HCT116 (cell line): Measurements from ENCODE around the gene TEX19. TPM values are rescaled to one million over a fixed set of nuclear protein-coding genes. Genes with fewer than 3 reads are reported as not detected.

ENCODE experiments used
- ATAC-seq: fragments of 200-7000 bp; cut with Tn5 transposase; 2 replicates; pipeline ENCODE4 v1.9.1; 2020; ENCODE audit warnings: mild to moderate bottlenecking, moderate library complexity
- BruUV-seq: library from RNA; stranded (reverse); fragments of 400-500 nt; replicated peaks from 2 replicates; lab custom pipeline; 2021; lab: Mats Ljungman, UMichigan
- CTCF ChIA-PET: fragments of 300-600 bp; sonication (Branson Sonifier 250); formaldehyde crosslinking; loops from one replicate; lab custom pipeline; 2021; ENCODE audit warnings: antibody characterized with exemption; lab: Charles Lee
- POLR2A ChIA-PET: fragments of 300-600, 350-600 bp; sonication (Branson Sonifier 250); formaldehyde crosslinking; loops from one replicate; lab custom pipeline; 2021; ENCODE audit warnings: antibody characterized with exemption; lab: Charles Lee
- RAD21 ChIA-PET, 2 experiments: fragments of 300-600 bp; sonication (Branson Sonifier 250); formaldehyde crosslinking; loops; one replicate each; lab custom pipeline; 2023; ENCODE audit warnings: low total read pairs in 2 of 2; ENCODE audit not compliant: uncharacterized antibody in 2 of 2, unreplicated experiment in 2 of 2, low non-redundant PET in 1 of 2; lab: Charles Lee
- DNase-seq: peaks from one replicate; pipeline ENCODE4 v3.0.0-alpha.2; 2010; ENCODE audit warnings: low read depth, low spot score
- H2AFZ ChIP-seq: fragments of 200-600 bp; shearing (Covaris generic), sonication (generic); 2 replicates; pipeline ENCODE4 v1.6.1; 2017; ENCODE audit warnings: low read depth, mixed run types, mixed read lengths, antibody characterized with exemption, low read length; ENCODE audit not compliant: poor library complexity, severe bottlenecking
- H3K27ac ChIP-seq: 2 replicates; pipeline ENCODE4 v1.5.1; 2012; ENCODE audit warnings: low read depth, low read length
- H3K27me3 ChIP-seq: fragments of 200-600 bp; sonication (generic); 2 replicates; pipeline ENCODE4 v1.6.1; 2016; ENCODE audit warnings: mixed run types, low read length, mixed read lengths; ENCODE audit not compliant: insufficient read depth
- H3K36me3 ChIP-seq, 2 experiments: fragments of 200-500 bp in 1 of 2; fragments of 200-600 bp in 1 of 2; sonication (Bioruptor generic) in 1 of 2; sonication (generic) in 1 of 2; 2 replicates each; pipeline versions ENCODE4 v1.5.1 to v1.6.1; 2014 to 2016; ENCODE audit warnings: low read length in 2 of 2, inconsistent platforms in 1 of 2, mixed read lengths in 1 of 2, mixed run types in 1 of 2; ENCODE audit not compliant: insufficient read depth in 2 of 2, control insufficient read depth in 1 of 2
- H3K4me1 ChIP-seq, 2 experiments: fragments of 200-600 bp in 1 of 2; sonication (generic) in 1 of 2; 2 replicates each; pipeline versions ENCODE4 v1.5.1 to v1.6.1; 2012 to 2017; ENCODE audit warnings: low read length in 2 of 2, inconsistent platforms in 1 of 2, mild to moderate bottlenecking in 1 of 2, mixed read lengths in 1 of 2, mixed run types in 1 of 2, moderate library complexity in 1 of 2; ENCODE audit not compliant: insufficient read depth in 2 of 2, control insufficient read depth in 1 of 2
- H3K4me2 ChIP-seq: fragments of 200-600 bp; sonication (generic); 2 replicates; pipeline ENCODE4 v1.6.1; 2017; ENCODE audit warnings: mixed run types, low read length, mixed read lengths
- H3K4me3 ChIP-seq, 2 experiments: fragments of 200-600 bp in 1 of 2; sonication (generic) in 1 of 2; replicated peaks in 1 of 2; 2 replicates each; pipeline ENCODE4 v1.5.1; 2011 to 2016; ENCODE audit warnings: low read length in 2 of 2, control low read depth in 1 of 2, low read depth in 1 of 2, mild to moderate bottlenecking in 1 of 2, mixed read lengths in 1 of 2, mixed run types in 1 of 2
- H3K79me2 ChIP-seq: fragments of 200-600 bp; sonication (generic); 2 replicates; pipeline ENCODE4 v1.6.1; 2017; ENCODE audit warnings: mild to moderate bottlenecking, mixed run types, low read length, moderate library complexity, mixed read lengths; ENCODE audit not compliant: insufficient read depth
- H3K9ac ChIP-seq: fragments of 200-600 bp; sonication (generic); 2 replicates; pipeline ENCODE4 v1.6.1; 2016; ENCODE audit warnings: low read length, mixed read lengths
- H3K9me2 ChIP-seq: fragments of 200-600 bp; sonication (generic), shearing (Covaris generic); 2 replicates; pipeline ENCODE4 v1.6.1; 2017; ENCODE audit warnings: mixed run types, mild to moderate bottlenecking, moderate library complexity; ENCODE audit not compliant: insufficient read depth
- H3K9me3 ChIP-seq, 2 experiments: fragments of 200-500 bp in 1 of 2; fragments of 200-600 bp in 1 of 2; sonication (Bioruptor generic) in 1 of 2; sonication (generic) in 1 of 2; 2 replicates each; pipeline ENCODE4 v1.6.1; 2014 to 2017; ENCODE audit warnings: low read length in 2 of 2, mixed read lengths in 2 of 2, inconsistent platforms in 1 of 2, low read depth in 1 of 2, mild to moderate bottlenecking in 1 of 2, mixed run types in 1 of 2, moderate library complexity in 1 of 2; ENCODE audit not compliant: control insufficient read depth in 1 of 2, insufficient read depth in 1 of 2
- H4K20me1 ChIP-seq: fragments of 200-600 bp; sonication (generic), shearing (Covaris generic); 2 replicates; pipeline ENCODE4 v1.6.1; 2017; ENCODE audit warnings: mixed run types, mild to moderate bottlenecking, moderate library complexity; ENCODE audit not compliant: insufficient read depth
- ATF3 ChIP-seq: IDR thresholded peaks from 2 replicates; pipeline ENCODE4 v1.6.1; 2012
- CTCF ChIP-seq, 3 experiments: fragments of 200-600 bp in 1 of 3; sonication (generic) in 1 of 3; IDR thresholded peaks in 2 of 3; conservative IDR thresholded peaks in 1 of 3; 2 replicates each; pipeline ENCODE4 v1.5.1; 2012 to 2017; ENCODE audit warnings: low read depth in 2 of 3, low read length in 2 of 3, antibody characterized with exemption in 1 of 3, borderline replicate concordance in 1 of 3, control low read depth in 1 of 3, mild to moderate bottlenecking in 1 of 3, mixed read lengths in 1 of 3, mixed run types in 1 of 3, moderate library complexity in 1 of 3; ENCODE audit not compliant: insufficient read depth in 1 of 3
- EZH2 ChIP-seq: fragments of 200-600 bp; sonication (generic); IDR thresholded peaks from 2 replicates; pipeline ENCODE4 v1.6.1; 2017; ENCODE audit warnings: antibody characterized with exemption, mixed run types
- EZH2phosphoT487 ChIP-seq: fragments of 200-600 bp; IDR thresholded peaks from 2 replicates; pipeline ENCODE4 v1.6.1; 2018; ENCODE audit warnings: antibody characterized with exemption, borderline replicate concordance
- JUND ChIP-seq: IDR thresholded peaks from 2 replicates; pipeline ENCODE4 v1.6.1; 2012
- MAX ChIP-seq: IDR thresholded peaks from 2 replicates; pipeline ENCODE4 v1.6.1; 2012
- POLR2A ChIP-seq: IDR thresholded peaks from 2 replicates; pipeline ENCODE4 v1.7.0; 2011; ENCODE audit warnings: borderline replicate concordance; ENCODE audit not compliant: insufficient read depth, insufficient read length; ENCODE audit errors: extremely low read depth
- REST ChIP-seq: IDR thresholded peaks from 2 replicates; pipeline ENCODE4 v1.6.1; 2012; ENCODE audit warnings: low read depth
- SP1 ChIP-seq: IDR thresholded peaks from 2 replicates; pipeline ENCODE4 v1.6.1; 2012; ENCODE audit warnings: low read depth
- SRF ChIP-seq: IDR thresholded peaks from 2 replicates; pipeline ENCODE4 v1.6.1; 2012; ENCODE audit warnings: low read depth
- YY1 ChIP-seq: IDR thresholded peaks from 2 replicates; pipeline ENCODE4 v1.6.1; 2011; ENCODE audit warnings: low read length, low read depth, moderate library complexity, mild to moderate bottlenecking; ENCODE audit not compliant: insufficient replicate concordance; ENCODE audit errors: extremely low read depth
- ZNF274 ChIP-seq: fragments of 200-500 bp; sonication (Bioruptor generic); IDR thresholded peaks from 2 replicates; pipeline ENCODE4 v1.6.1; 2014; ENCODE audit warnings: mild to moderate bottlenecking, low read depth, low read length, inconsistent platforms
- intact Hi-C: fragments of 100-400 bp; cut with micrococcal nuclease; formaldehyde crosslinking; loops from 2 replicates; pipeline ENCODE4 v1.10.0; 2022
- total RNA-seq: library from RNA; stranded (reverse); gene quantifications from one replicate; pipeline ENCODE4 v1.2.1, GENCODE V29; 2021; ENCODE audit not compliant: unreplicated experiment

The TEX19 gene
- total RNA-seq, 1 experiment from 2014 or later = 2.1 TPM

GRCh38 chr17:82356845-82357355 is 2.1 kb upstream of the TEX19 start:
- H3K36me3 ChIP-seq = no peaks in the 10 kb centered on the region
- no peaks in the 10 kb centered on the region for H4K20me1 ChIP-seq
- H3K9ac ChIP-seq = no peak overlapping the region
- no peaks in the 10 kb centered on the region for H3K9me2 ChIP-seq
- H3K27me3 ChIP-seq = no peaks in the 10 kb centered on the region
- CTCF ChIA-PET = interaction anchor here (1.6 to 1.9 kb wide), 2 partner anchors 57 to 197 kb away, joined by 5 to 7 read pairs; no protein-coding TSS in a partner anchor
- intact Hi-C loops = no loop called here
- peaks cover 13 to 29% of the 10 kb centered on the region in 2 experiments; a peak in 3 of 4 replicates for H3K4me1 ChIP-seq
- RAD21 ChIA-PET = no interaction called here
- POLR2A ChIA-PET = no interaction called here
- no peak for TF ChIP-seq SRF
- no peak for TF ChIP-seq POLR2A
- TF ChIP-seq EZH2 = no peak
- no peak for TF ChIP-seq MAX
- TF ChIP-seq ZNF274 = no peak
- no peak overlapping the region for H3K4me3 ChIP-seq
- H2AFZ ChIP-seq = no peak overlapping the region
- no peak overlapping the region for H3K4me2 ChIP-seq
- ATAC-seq (peak; percentile 59), DNase-seq (no peak)
- BruUV-seq = no TSS peak
- H3K79me2 ChIP-seq = no peaks in the 10 kb centered on the region
- no peaks in the 10 kb centered on the region for H3K9me3 ChIP-seq
- H3K27ac ChIP-seq = no peak overlapping the region

GRCh38 chr17:82357394-82357793 is 1.7 kb upstream of the TEX19 start:
- RAD21 ChIA-PET = interaction anchor here in 1 of 2 experiments (0.6 kb wide), 1 partner anchor 179 kb away, joined by 12 read pairs; no protein-coding TSS in a partner anchor
- Histone ChIP-seq H3K27me3 (no peaks in the 10 kb centered on the region), H3K4me1 (peaks cover 13 to 24% of the 10 kb centered on the region in 2 experiments; a peak in 3 of 4 replicates), H3K36me3 (no peaks in the 10 kb centered on the region), H3K9me3 (no peaks in the 10 kb centered on the region), H3K4me2 (no peak overlapping the region), H3K9ac (no peak overlapping the region), H2AFZ (no peak overlapping the region), H3K4me3 (no peak overlapping the region), H3K27ac (no peak overlapping the region), H3K9me2 (no peaks in the 10 kb centered on the region), H3K79me2 (no peaks in the 10 kb centered on the region), H4K20me1 (no peaks in the 10 kb centered on the region)
- DNase-seq = no peak
- intact Hi-C loops = no loop called here
- no peak for ATAC-seq
- POLR2A ChIA-PET = no interaction called here
- no peak for TF ChIP-seq YY1
- TF ChIP-seq REST = no peak
- no peak for TF ChIP-seq JUND
- no peak for TF ChIP-seq SP1
- no peak for TF ChIP-seq EZH2phosphoT487
- TF ChIP-seq EZH2 = no peak
- TF ChIP-seq CTCF (IDR thresholded peaks at IDR 0.05 in 2 of 3, conservative IDR thresholded peaks at IDR 0.05 in 1 of 3; ENCODE audit: borderline replicate concordance in 1 of 3, insufficient read depth in 1 of 3, low read depth in 2 of 3, low read length in 2 of 3) = no peak
- no peak for TF ChIP-seq ATF3
- CTCF ChIA-PET = interaction anchor here (1.6 to 1.9 kb wide), 2 partner anchors 57 to 197 kb away, joined by 5 to 7 read pairs; no protein-coding TSS in a partner anchor
- BruUV-seq = no TSS peak
